ENCODE data around the gene MOB1A. TPM values are rescaled to one million over a fixed set of nuclear protein-coding genes. Genes with fewer than 3 reads are reported as not detected.
A peak's percentile ranks its signal among the peaks of the same experiment; 100 is the strongest.

MOB1A gene
- total and polyA plus RNA-seq, 2 experiments from 2014 or later, result 36.2 to 111 TPM

DNA sequence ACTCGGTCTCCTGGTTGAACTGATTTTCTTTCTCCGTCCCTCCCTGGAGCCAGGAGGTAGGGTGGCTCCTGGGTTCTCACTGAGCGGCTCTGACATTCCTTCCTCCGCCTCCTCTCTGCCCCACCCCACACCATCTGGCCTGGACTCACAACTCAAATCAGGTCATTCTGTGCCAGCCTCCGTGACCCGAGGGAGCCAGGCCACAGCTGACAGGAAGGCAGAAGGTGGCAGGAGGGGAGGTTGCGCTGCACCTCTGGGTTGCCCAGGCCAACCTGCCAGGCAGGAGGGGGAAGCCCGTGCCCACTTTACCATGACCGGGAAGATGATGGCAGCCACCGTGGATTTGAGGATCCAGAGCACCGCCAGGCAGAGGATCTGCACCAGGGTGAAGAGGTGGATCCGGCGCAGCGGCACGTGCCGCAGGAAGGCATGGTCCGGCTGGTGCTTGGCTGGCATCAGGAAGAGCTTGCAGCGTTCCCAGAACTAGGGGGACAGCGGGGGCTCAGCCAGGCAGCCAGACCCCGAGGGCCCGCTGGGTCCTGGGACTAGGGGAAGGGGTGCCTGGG, 48.1 kb upstream of the MOB1A start:
- H3F3A ChIP-seq (replicated peaks; ENCODE audit: low read depth), result peaks cover 15% of the 10 kb centered on the region; the same call in 1 of the 2 replicates
- Mint-ChIP-seq H3K27ac (no peak overlapping the region), H3K4me1 (peaks cover 23% of the 10 kb centered on the region), H3K9me3 (no peaks in the 10 kb centered on the region; the same call in 2 of the 3 replicates), H3K4me3 (no peak overlapping the region), H3K27me3 (ENCODE audit: insufficient read depth, low read depth, poor library complexity) (peaks cover 30% of the 10 kb centered on the region), H3K36me3 (ENCODE audit: low read depth) (no peaks in the 10 kb centered on the region; the same call in 1 of the 3 replicates)
- no peak overlapping the region for H2AFZ ChIP-seq
- H3K4me1 ChIP-seq (ENCODE audit: insufficient read depth), result 0 out of 2 replicates have a peak, but pooled peaks cover 5% of the 10 kb centered on the region
- no peak overlapping the region for H3K4me2 ChIP-seq
- peak; percentile 10 for ATAC-seq
- H3K79me2 ChIP-seq (replicated peaks; ENCODE audit: insufficient read depth), result no peaks in the 10 kb centered on the region
- DNase-seq (ENCODE audit: low spot score), result no peak
- H3K9me2 ChIP-seq (ENCODE audit: insufficient read depth), result peaks cover 11% of the 10 kb centered on the region
- H3K27me3 ChIP-seq (ENCODE audit: insufficient read depth), result no peaks in the 10 kb centered on the region
- H4K20me1 ChIP-seq (replicated peaks; ENCODE audit: insufficient read depth), result peaks cover 3% of the 10 kb centered on the region; the same call in 1 of the 2 replicates
- H3K27ac ChIP-seq (ENCODE audit: low read depth), result no peak overlapping the region
- no peak overlapping the region for H3K4me3 ChIP-seq
- no peak for TF ChIP-seq POLR2AphosphoS5 (IDR thresholded peaks at IDR 0.05; ENCODE audit: low read depth)
- no peak for TF ChIP-seq STAT1 (IDR thresholded peaks at IDR 0.05; ENCODE audit: unreplicated experiment)
- TF ChIP-seq CTCF (conservative IDR thresholded peaks at IDR 0.05; ENCODE audit: low read depth in 2 of 2), result no peak
- no peak for TF ChIP-seq EZH2phosphoT487 (IDR thresholded peaks at IDR 0.05; ENCODE audit: unreplicated experiment)
- no peak for TF ChIP-seq CREB1 (CRISPR knock-in tag; IDR thresholded peaks at IDR 0.05; ENCODE audit: low read depth)
- no peak for TF ChIP-seq NANOG (IDR thresholded peaks at IDR 0.05; ENCODE audit: borderline replicate concordance)
- TF ChIP-seq JUNB (IDR thresholded peaks at IDR 0.05; ENCODE audit: unreplicated experiment), result no peak
- TF ChIP-seq, protein P1, sequence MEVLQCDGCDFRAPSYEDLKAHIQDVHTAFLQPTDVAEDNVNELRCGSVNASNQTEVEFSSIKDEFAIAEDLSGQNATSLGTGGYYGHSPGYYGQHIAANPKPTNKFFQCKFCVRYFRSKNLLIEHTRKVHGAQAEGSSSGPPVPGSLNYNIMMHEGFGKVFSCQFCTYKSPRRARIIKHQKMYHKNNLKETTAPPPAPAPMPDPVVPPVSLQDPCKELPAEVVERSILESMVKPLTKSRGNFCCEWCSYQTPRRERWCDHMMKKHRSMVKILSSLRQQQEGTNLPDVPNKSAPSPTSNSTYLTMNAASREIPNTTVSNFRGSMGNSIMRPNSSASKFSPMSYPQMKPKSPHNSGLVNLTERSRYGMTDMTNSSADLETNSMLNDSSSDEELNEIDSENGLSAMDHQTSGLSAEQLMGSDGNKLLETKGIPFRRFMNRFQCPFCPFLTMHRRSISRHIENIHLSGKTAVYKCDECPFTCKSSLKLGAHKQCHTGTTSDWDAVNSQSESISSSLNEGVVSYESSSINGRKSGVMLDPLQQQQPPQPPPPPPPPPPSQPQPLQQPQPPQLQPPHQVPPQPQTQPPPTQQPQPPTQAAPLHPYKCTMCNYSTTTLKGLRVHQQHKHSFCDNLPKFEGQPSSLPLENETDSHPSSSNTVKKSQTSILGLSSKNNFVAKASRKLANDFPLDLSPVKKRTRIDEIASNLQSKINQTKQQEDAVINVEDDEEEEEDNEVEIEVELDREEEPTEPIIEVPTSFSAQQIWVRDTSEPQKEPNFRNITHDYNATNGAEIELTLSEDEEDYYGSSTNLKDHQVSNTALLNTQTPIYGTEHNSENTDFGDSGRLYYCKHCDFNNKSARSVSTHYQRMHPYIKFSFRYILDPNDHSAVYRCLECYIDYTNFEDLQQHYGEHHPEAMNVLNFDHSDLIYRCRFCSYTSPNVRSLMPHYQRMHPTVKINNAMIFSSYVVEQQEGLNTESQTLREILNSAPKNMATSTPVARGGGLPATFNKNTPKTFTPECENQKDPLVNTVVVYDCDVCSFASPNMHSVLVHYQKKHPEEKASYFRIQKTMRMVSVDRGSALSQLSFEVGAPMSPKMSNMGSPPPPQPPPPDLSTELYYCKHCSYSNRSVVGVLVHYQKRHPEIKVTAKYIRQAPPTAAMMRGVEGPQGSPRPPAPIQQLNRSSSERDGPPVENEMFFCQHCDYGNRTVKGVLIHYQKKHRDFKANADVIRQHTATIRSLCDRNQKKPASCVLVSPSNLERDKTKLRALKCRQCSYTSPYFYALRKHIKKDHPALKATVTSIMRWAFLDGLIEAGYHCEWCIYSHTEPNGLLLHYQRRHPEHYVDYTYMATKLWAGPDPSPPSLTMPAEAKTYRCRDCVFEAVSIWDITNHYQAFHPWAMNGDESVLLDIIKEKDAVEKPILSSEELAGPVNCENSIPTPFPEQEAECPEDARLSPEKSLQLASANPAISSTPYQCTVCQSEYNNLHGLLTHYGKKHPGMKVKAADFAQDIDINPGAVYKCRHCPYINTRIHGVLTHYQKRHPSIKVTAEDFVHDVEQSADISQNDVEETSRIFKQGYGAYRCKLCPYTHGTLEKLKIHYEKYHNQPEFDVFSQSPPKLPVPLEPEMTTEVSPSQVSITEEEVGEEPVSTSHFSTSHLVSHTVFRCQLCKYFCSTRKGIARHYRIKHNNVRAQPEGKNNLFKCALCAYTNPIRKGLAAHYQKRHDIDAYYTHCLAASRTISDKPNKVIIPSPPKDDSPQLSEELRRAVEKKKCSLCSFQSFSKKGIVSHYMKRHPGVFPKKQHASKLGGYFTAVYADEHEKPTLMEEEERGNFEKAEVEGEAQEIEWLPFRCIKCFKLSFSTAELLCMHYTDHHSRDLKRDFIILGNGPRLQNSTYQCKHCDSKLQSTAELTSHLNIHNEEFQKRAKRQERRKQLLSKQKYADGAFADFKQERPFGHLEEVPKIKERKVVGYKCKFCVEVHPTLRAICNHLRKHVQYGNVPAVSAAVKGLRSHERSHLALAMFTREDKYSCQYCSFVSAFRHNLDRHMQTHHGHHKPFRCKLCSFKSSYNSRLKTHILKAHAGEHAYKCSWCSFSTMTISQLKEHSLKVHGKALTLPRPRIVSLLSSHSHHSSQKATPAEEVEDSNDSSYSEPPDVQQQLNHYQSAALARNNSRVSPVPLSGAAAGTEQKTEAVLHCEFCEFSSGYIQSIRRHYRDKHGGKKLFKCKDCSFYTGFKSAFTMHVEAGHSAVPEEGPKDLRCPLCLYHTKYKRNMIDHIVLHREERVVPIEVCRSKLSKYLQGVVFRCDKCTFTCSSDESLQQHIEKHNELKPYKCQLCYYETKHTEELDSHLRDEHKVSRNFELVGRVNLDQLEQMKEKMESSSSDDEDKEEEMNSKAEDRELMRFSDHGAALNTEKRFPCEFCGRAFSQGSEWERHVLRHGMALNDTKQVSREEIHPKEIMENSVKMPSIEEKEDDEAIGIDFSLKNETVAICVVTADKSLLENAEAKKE (CRISPR knock-in tag; IDR thresholded peaks at IDR 0.05), result no peak
- TF ChIP-seq, protein P2, sequence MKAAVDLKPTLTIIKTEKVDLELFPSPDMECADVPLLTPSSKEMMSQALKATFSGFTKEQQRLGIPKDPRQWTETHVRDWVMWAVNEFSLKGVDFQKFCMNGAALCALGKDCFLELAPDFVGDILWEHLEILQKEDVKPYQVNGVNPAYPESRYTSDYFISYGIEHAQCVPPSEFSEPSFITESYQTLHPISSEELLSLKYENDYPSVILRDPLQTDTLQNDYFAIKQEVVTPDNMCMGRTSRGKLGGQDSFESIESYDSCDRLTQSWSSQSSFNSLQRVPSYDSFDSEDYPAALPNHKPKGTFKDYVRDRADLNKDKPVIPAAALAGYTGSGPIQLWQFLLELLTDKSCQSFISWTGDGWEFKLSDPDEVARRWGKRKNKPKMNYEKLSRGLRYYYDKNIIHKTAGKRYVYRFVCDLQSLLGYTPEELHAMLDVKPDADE (IDR thresholded peaks at IDR 0.05), result no peak
- no peak for TF ChIP-seq ZNF331 (CRISPR knock-in tag; IDR thresholded peaks at IDR 0.05; ENCODE audit: low read depth)
- no peak for TF ChIP-seq ZNF114 (CRISPR knock-in tag; IDR thresholded peaks at IDR 0.05)
- TF ChIP-seq, protein P3, sequence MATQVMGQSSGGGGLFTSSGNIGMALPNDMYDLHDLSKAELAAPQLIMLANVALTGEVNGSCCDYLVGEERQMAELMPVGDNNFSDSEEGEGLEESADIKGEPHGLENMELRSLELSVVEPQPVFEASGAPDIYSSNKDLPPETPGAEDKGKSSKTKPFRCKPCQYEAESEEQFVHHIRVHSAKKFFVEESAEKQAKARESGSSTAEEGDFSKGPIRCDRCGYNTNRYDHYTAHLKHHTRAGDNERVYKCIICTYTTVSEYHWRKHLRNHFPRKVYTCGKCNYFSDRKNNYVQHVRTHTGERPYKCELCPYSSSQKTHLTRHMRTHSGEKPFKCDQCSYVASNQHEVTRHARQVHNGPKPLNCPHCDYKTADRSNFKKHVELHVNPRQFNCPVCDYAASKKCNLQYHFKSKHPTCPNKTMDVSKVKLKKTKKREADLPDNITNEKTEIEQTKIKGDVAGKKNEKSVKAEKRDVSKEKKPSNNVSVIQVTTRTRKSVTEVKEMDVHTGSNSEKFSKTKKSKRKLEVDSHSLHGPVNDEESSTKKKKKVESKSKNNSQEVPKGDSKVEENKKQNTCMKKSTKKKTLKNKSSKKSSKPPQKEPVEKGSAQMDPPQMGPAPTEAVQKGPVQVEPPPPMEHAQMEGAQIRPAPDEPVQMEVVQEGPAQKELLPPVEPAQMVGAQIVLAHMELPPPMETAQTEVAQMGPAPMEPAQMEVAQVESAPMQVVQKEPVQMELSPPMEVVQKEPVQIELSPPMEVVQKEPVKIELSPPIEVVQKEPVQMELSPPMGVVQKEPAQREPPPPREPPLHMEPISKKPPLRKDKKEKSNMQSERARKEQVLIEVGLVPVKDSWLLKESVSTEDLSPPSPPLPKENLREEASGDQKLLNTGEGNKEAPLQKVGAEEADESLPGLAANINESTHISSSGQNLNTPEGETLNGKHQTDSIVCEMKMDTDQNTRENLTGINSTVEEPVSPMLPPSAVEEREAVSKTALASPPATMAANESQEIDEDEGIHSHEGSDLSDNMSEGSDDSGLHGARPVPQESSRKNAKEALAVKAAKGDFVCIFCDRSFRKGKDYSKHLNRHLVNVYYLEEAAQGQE (IDR thresholded peaks at IDR 0.05; ENCODE audit: unreplicated experiment), result no peak
- no peak for TF ChIP-seq EZH2 (IDR thresholded peaks at IDR 0.05; ENCODE audit: low read depth, unreplicated experiment)
- H3K36me3 ChIP-seq (ENCODE audit: insufficient read depth), result no peaks in the 10 kb centered on the region

All from GM23338 (cell line).